ENCODE measurements around the gene ZNF805.

GRCh38 chr19:57302020-57302465 is 61.6 kb downstream of the ZNF805 start:
- TF ChIP-seq CTCF (IDR thresholded peaks at IDR 0.05) (no peak), EP300 (IDR thresholded peaks at IDR 0.05) (no peak), POLR2A (IDR thresholded peaks at IDR 0.05) (no peak), POLR2AphosphoS5 (IDR thresholded peaks at IDR 0.05) (no peak)

All from gastroesophageal sphincter (tissue), 3 donors.